ENCODE results near the gene CAPRIN1. TPM values are rescaled to one million over a fixed set of nuclear protein-coding genes. Genes with fewer than 3 reads are reported as not detected.
"Not testable (repeated sequence)": the region's sequence is repeated elsewhere in the genome, so short reads cannot be mapped to it uniquely, and the experiment has no call there.

The CAPRIN1 gene
- total RNA-seq, 1 donor = 240 TPM

GRCh38 chr11:34067383-34068065, 16.0 kb downstream of the CAPRIN1 start:
- no peak for DNase-seq (ENCODE audit: low read depth)
- H3K4me3 ChIP-seq (ENCODE audit: low read depth, low read length) = no peak overlapping the region
- TF ChIP-seq CTCF (IDR thresholded peaks at IDR 0.05; ENCODE audit: insufficient read depth, low read depth, low read length) = no peak

GRCh38 chr11:34068111-34068510, 16.6 kb downstream of the CAPRIN1 start:
- H3K4me3 ChIP-seq (ENCODE audit: low read depth, low read length) = no peak overlapping the region
- no peak for DNase-seq (ENCODE audit: low read depth)
- no peak for TF ChIP-seq CTCF (IDR thresholded peaks at IDR 0.05; ENCODE audit: insufficient read depth, low read depth, low read length)

GRCh38 chr11:34071306-34071705, 19.8 kb downstream of the CAPRIN1 start:
- not testable (repeated sequence) for H3K4me3 ChIP-seq (ENCODE audit: low read depth, low read length); DNase-seq (ENCODE audit: low read depth)

- DNase-seq (ENCODE audit: low read depth) = no peak
- TF ChIP-seq CTCF (IDR thresholded peaks at IDR 0.05; ENCODE audit: insufficient read depth, low read depth, low read length) = no peak
- H3K4me3 ChIP-seq (ENCODE audit: low read depth, low read length) = no peak overlapping the region
Measured at GRCh38 chr11:34072041-34072440, 20.5 kb downstream of the CAPRIN1 start.

GRCh38 chr11:34072832-34073231, 21.3 kb downstream of the CAPRIN1 start:
- H3K4me3 ChIP-seq (ENCODE audit: low read depth, low read length) = no peak overlapping the region
- DNase-seq (ENCODE audit: low read depth) = no peak
- TF ChIP-seq CTCF (IDR thresholded peaks at IDR 0.05; ENCODE audit: insufficient read depth, low read depth, low read length) = no peak

- no peak for TF ChIP-seq CTCF (IDR thresholded peaks at IDR 0.05; ENCODE audit: insufficient read depth, low read depth, low read length)
- DNase-seq (ENCODE audit: low read depth) = no peak
Measured at GRCh38 chr11:34074391-34074790, 22.9 kb downstream of the CAPRIN1 start.

GRCh38 chr11:34075178-34075820, 23.8 kb downstream of the CAPRIN1 start:
- peak; percentile 75 for DNase-seq (ENCODE audit: low read depth)
- no peak for TF ChIP-seq CTCF (IDR thresholded peaks at IDR 0.05; ENCODE audit: insufficient read depth, low read depth, low read length)
- no peak overlapping the region for H3K4me3 ChIP-seq (ENCODE audit: low read depth, low read length)

More at GRCh38 chr11:34074391-34074790, 22.9 kb downstream of the CAPRIN1 start:
- no peak overlapping the region for H3K4me3 ChIP-seq (ENCODE audit: low read depth, low read length)
